ENCODE measurements around the gene PGGHG. TPM values are rescaled to one million over a fixed set of nuclear protein-coding genes. Genes with fewer than 3 reads are reported as not detected.

PGGHG gene
- total RNA-seq, 1 donor from 2014 or later: 20.5 TPM

DNA sequence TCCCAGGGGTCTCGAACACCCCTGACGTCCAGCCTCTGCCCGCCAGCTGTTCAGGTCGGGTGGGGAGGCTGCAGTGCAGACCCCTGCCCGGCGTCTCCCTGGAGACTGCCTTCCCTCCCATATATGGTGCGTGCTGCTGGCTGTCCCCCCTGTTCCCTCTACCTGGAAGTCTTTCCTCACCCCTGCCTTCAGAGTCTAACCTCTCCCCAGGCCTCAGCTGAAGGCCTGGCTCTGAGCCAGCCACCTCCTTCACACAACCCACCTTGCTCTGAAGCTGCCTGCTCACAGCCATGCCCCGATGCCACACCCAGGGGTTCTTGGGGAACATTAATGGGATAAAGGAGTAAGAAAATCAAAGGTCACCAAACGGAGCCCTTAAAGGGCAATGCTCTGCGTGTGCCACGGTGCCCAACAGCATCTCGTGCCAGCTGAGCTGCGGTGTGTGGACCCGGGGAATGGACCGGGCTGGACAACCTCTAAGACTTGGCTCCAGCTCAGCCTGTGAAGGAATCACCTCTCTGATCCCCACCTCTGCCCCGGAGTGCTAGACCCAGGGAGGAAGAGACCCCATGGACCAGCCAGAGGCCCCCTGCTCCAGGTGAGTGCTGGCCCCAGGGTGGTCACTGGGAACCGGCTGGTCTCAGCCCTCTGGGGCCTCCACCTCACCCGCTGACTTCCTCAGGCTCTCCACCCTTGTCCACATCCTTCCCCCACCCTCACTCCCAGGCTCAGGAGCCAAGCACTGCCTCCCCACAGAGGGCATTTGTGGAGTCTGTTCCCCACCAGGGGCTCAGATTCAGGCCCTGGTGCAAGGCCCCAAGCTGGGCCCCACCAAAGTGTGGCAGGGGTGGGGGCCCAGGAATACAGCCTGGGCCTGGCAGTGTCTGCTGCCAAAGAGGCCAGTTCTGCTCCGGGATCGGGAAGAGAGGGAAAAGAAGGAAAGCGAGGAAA lies 10.7 kb upstream of the PGGHG start, which contains the start of gene NLRP6:
Gene NLRP6 (plus strand): TSS at position 407 of the 951 bp plus-strand sequence. CDS start 163 bp downstream, at position 570.
- no peak for TF ChIP-seq EZH2phosphoT487 (IDR thresholded peaks at IDR 0.05)
- TF ChIP-seq, protein P1, sequence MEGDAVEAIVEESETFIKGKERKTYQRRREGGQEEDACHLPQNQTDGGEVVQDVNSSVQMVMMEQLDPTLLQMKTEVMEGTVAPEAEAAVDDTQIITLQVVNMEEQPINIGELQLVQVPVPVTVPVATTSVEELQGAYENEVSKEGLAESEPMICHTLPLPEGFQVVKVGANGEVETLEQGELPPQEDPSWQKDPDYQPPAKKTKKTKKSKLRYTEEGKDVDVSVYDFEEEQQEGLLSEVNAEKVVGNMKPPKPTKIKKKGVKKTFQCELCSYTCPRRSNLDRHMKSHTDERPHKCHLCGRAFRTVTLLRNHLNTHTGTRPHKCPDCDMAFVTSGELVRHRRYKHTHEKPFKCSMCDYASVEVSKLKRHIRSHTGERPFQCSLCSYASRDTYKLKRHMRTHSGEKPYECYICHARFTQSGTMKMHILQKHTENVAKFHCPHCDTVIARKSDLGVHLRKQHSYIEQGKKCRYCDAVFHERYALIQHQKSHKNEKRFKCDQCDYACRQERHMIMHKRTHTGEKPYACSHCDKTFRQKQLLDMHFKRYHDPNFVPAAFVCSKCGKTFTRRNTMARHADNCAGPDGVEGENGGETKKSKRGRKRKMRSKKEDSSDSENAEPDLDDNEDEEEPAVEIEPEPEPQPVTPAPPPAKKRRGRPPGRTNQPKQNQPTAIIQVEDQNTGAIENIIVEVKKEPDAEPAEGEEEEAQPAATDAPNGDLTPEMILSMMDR (IDR thresholded peaks at IDR 0.05): no peak
- TF ChIP-seq EZH2 (IDR thresholded peaks at IDR 0.05): no peak
- no peak within 1 kb of the TSS for H3K4me2 ChIP-seq
- peaks cover 9% of the 10 kb centered on the region for H3K4me1 Mint-ChIP-seq
- peaks cover 5% of the 10 kb centered on the region for H3K9me3 Mint-ChIP-seq
- H4K20me1 ChIP-seq (ENCODE audit: low read depth): no peaks in the 10 kb centered on the region
- DNase-seq (ENCODE audit: low spot score): no peak
- no peaks in the 10 kb centered on the region for H3F3A ChIP-seq (ENCODE audit: low read depth)
- no peak within 1 kb of the TSS for H3K4me3 ChIP-seq
- peaks cover 8% of the 10 kb centered on the region for H3K27me3 ChIP-seq
- no peak within 1 kb of the TSS for H2AFZ ChIP-seq (replicated peaks)
- no peaks in the 10 kb centered on the region for H3K36me3 ChIP-seq
- no peaks in the 10 kb centered on the region for H3K9me3 ChIP-seq (ENCODE audit: low read depth)
- peaks cover 12% of the 10 kb centered on the region for H3K27me3 Mint-ChIP-seq (ENCODE audit: insufficient read depth, low read depth)
- H3K4me3 Mint-ChIP-seq: peak within 1 kb of the TSS; percentile 28
- no peaks in the 10 kb centered on the region for H3K4me1 ChIP-seq
- no peak within 1 kb of the TSS for H3K9ac ChIP-seq
- no peak within 1 kb of the TSS for H3K27ac Mint-ChIP-seq
- H3K36me3 Mint-ChIP-seq: no peaks in the 10 kb centered on the region
- no peak within 1 kb of the TSS for H3K27ac ChIP-seq
- no peaks in the 10 kb centered on the region for H3K79me2 ChIP-seq (ENCODE audit: low read depth)

DNA sequence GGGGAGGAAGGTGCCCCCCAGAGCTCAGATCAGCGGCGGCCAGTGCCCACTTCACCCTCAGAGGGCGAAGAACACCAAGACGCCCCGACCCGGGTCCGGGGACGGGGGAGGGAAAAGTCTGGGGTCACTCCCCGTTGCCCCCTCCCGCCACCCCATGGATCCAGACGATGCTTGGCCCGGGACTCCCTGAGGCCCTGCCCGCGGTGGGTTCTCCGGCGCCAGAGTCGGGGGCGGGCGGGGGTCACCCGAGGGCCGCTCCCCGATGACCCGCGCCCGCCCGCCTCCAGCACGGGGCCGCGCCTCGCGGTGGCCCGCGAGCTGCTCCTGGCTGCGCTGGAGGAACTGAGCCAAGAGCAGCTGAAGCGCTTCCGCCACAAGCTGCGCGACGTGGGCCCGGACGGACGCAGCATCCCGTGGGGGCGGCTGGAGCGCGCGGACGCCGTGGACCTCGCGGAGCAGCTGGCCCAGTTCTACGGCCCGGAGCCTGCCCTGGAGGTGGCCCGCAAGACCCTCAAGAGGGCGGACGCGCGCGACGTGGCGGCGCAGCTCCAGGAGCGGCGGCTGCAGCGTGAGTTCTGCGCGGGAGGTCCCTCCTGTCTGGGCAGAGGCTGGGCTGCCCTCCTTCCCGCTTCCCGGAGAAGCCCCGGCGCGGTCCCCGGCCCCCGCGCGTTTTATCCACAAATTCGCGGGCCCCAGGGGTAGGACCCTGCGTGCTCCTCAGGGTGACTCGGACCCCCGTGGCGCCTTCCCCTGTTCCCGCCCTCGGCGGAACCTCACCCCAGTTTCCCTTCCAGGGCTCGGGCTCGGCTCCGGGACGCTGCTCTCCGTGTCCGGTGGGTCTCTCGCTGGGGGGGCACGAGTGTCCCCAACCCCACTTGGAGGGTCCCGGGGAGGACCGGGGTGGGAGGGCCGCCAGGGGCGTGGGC lies 9.6 kb upstream of the PGGHG start:
- no peak overlapping the region for H3K4me3 ChIP-seq
- peaks cover 8% of the 10 kb centered on the region for H3K27me3 ChIP-seq
- no peaks in the 10 kb centered on the region for H3K9me3 ChIP-seq (ENCODE audit: low read depth)
- DNase-seq (ENCODE audit: low spot score): no peak
- no peak overlapping the region for H3K4me2 ChIP-seq
- Mint-ChIP-seq H3K27ac (no peak overlapping the region), H3K4me1 (peaks cover 16% of the 10 kb centered on the region), H3K9me3 (peaks cover 7% of the 10 kb centered on the region), H3K36me3 (no peaks in the 10 kb centered on the region), H3K4me3 (peak overlapping the region; percentile 24), H3K27me3 (ENCODE audit: insufficient read depth, low read depth) (peaks cover 15% of the 10 kb centered on the region)
- H3K4me1 ChIP-seq: peaks cover 4% of the 10 kb centered on the region
- no peaks in the 10 kb centered on the region for H3F3A ChIP-seq (ENCODE audit: low read depth)
- no peak overlapping the region for H2AFZ ChIP-seq (replicated peaks)
- H3K9ac ChIP-seq: no peak overlapping the region
- H3K27ac ChIP-seq: no peak overlapping the region
- TF ChIP-seq EZH2phosphoT487 (IDR thresholded peaks at IDR 0.05) (no peak), EZH2 (IDR thresholded peaks at IDR 0.05) (no peak)
- TF ChIP-seq, protein P1 (IDR thresholded peaks at IDR 0.05): no peak
- H3K79me2 ChIP-seq (ENCODE audit: low read depth): no peaks in the 10 kb centered on the region
- no peaks in the 10 kb centered on the region for H4K20me1 ChIP-seq (ENCODE audit: low read depth)
- H3K36me3 ChIP-seq: no peaks in the 10 kb centered on the region

DNA sequence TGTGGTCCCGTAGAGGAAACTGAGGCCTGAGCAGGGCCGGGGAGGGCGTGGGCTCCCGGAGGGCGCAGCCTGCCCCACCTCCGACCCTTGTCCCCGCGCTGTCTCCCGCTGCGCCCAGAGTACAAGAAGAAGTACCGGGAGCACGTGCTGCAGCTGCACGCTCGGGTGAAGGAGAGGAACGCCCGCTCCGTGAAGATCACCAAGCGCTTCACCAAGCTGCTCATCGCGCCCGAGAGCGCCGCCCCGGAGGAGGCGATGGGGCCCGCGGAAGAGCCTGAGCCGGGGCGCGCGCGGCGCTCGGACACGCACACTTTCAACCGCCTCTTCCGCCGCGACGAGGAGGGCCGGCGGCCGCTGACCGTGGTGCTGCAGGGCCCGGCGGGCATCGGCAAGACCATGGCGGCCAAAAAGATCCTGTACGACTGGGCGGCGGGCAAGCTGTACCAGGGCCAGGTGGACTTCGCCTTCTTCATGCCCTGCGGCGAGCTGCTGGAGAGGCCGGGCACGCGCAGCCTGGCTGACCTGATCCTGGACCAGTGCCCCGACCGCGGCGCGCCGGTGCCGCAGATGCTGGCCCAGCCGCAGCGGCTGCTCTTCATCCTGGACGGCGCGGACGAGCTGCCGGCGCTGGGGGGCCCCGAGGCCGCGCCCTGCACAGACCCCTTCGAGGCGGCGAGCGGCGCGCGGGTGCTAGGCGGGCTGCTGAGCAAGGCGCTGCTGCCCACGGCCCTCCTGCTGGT lies 8.8 kb upstream of the PGGHG start:
- H3K4me3 ChIP-seq: no peak overlapping the region
- H3K9me3 ChIP-seq (ENCODE audit: low read depth): no peaks in the 10 kb centered on the region
- no peak for TF ChIP-seq EZH2phosphoT487 (IDR thresholded peaks at IDR 0.05)
- no peak for TF ChIP-seq EZH2 (IDR thresholded peaks at IDR 0.05)
- TF ChIP-seq, protein P1 (IDR thresholded peaks at IDR 0.05): no peak
- H3K4me3 Mint-ChIP-seq: no peak overlapping the region
- H3K27ac Mint-ChIP-seq: no peak overlapping the region
- H3K4me2 ChIP-seq: no peak overlapping the region
- no peak overlapping the region for H3K9ac ChIP-seq
- H4K20me1 ChIP-seq (ENCODE audit: low read depth): no peaks in the 10 kb centered on the region
- no peak overlapping the region for H2AFZ ChIP-seq (replicated peaks)
- peaks cover 7% of the 10 kb centered on the region for H3K9me3 Mint-ChIP-seq
- no peaks in the 10 kb centered on the region for H3K79me2 ChIP-seq (ENCODE audit: low read depth)
- H3K36me3 ChIP-seq: no peaks in the 10 kb centered on the region
- H3F3A ChIP-seq (ENCODE audit: low read depth): no peaks in the 10 kb centered on the region
- H3K4me1 ChIP-seq: peaks cover 4% of the 10 kb centered on the region
- H3K36me3 Mint-ChIP-seq: no peaks in the 10 kb centered on the region
- DNase-seq (ENCODE audit: low spot score): no peak
- H3K27me3 Mint-ChIP-seq (ENCODE audit: insufficient read depth, low read depth): peaks cover 17% of the 10 kb centered on the region
- H3K27me3 ChIP-seq: peaks cover 8% of the 10 kb centered on the region
- H3K4me1 Mint-ChIP-seq: peaks cover 16% of the 10 kb centered on the region
- no peak overlapping the region for H3K27ac ChIP-seq
